Panc1 (cell line): ENCODE measurements around the gene FREM1. TPM values are rescaled to one million over a fixed set of nuclear protein-coding genes. Genes with fewer than 3 reads are reported as not detected.

Source experiments
- ATAC-seq: fragments of 200-7000 bp; cut with Tn5 transposase; 2 replicates; pipeline ENCODE4 v1.9.1; 2020; ENCODE audit warnings: mild to moderate bottlenecking, moderate library complexity
- BruUV-seq: library from RNA; stranded (reverse); fragments of 400-500 nt; replicated peaks from 2 replicates; lab custom pipeline; 2021; lab: Mats Ljungman, UMichigan
- CTCF ChIA-PET: fragments of 300-600 bp; sonication (Branson Sonifier 250); formaldehyde crosslinking; loops from one replicate; lab custom pipeline; 2022; ENCODE audit warnings: antibody characterized with exemption; lab: Charles Lee
- POLR2A ChIA-PET: fragments of 300-600 bp; sonication (Branson Sonifier 250); formaldehyde crosslinking; loops from one replicate; lab custom pipeline; 2022; ENCODE audit warnings: antibody characterized with exemption; lab: Charles Lee
- DNase-seq: peaks from one replicate; pipeline ENCODE4 v3.0.0-alpha.2; 2010; ENCODE audit warnings: low read depth, low spot score
- H3K27ac ChIP-seq: 2 replicates; pipeline ENCODE4 v1.5.1; 2011; ENCODE audit warnings: mild to moderate bottlenecking, low read length, inconsistent platforms
- H3K27me3 ChIP-seq: fragments of 200-500 bp; sonication (Bioruptor generic); 2 replicates; pipeline ENCODE4 v1.6.0; 2014; ENCODE audit warnings: low read length, inconsistent platforms; ENCODE audit not compliant: control insufficient read depth, insufficient read depth
- H3K36me3 ChIP-seq: fragments of 200-500 bp; sonication (Bioruptor generic); 2 replicates; pipeline ENCODE4 v1.5.1; 2014; ENCODE audit warnings: inconsistent platforms, mild to moderate bottlenecking, low read length, moderate library complexity; ENCODE audit not compliant: control insufficient read depth, insufficient read depth
- H3K4me1 ChIP-seq: 2 replicates; pipeline ENCODE4 v1.5.1; 2011; ENCODE audit warnings: inconsistent platforms, mild to moderate bottlenecking, low read length, moderate library complexity; ENCODE audit not compliant: control insufficient read depth, insufficient read depth
- H3K4me3 ChIP-seq, 2 experiments: 2 replicates each; pipeline ENCODE4 v1.5.1; 2011 to 2012; ENCODE audit warnings: low read depth in 2 of 2, low read length in 2 of 2, mild to moderate bottlenecking in 2 of 2, inconsistent platforms in 1 of 2, moderate library complexity in 1 of 2
- H3K9me3 ChIP-seq: fragments of 200-500 bp; sonication (Bioruptor generic); 2 replicates; pipeline ENCODE4 v1.5.1; 2014; ENCODE audit warnings: low read depth, mild to moderate bottlenecking, inconsistent platforms, low read length, moderate library complexity; ENCODE audit not compliant: control insufficient read depth, insufficient read depth
- POLR2AphosphoS5 ChIP-seq: IDR thresholded peaks from 2 replicates; pipeline ENCODE4 v1.6.1; 2012; ENCODE audit warnings: mild to moderate bottlenecking, low read depth, low read length, moderate library complexity
- REST ChIP-seq, 2 experiments: IDR thresholded peaks; 2 replicates each; pipeline ENCODE4 v1.6.1; 2011 to 2012; ENCODE audit warnings: low read depth in 2 of 2, control low read depth in 1 of 2, low read length in 1 of 2, mild to moderate bottlenecking in 1 of 2, moderate library complexity in 1 of 2; ENCODE audit not compliant: insufficient read depth in 1 of 2
- SIN3A ChIP-seq: IDR thresholded peaks from 2 replicates; pipeline ENCODE4 v1.6.1; 2012; ENCODE audit warnings: low read depth, mild to moderate bottlenecking, low read length, moderate library complexity, borderline replicate concordance; ENCODE audit not compliant: insufficient read depth
- TCF7L2 ChIP-seq: IDR thresholded peaks from 2 replicates; pipeline ENCODE4 v1.6.1; 2011; ENCODE audit warnings: mild to moderate bottlenecking, low read depth, low read length, inconsistent platforms
- in situ Hi-C: cut with HindIII; loops from 2 replicates; pipeline ENCODE4 v1.10.0; 2016; ENCODE audit warnings: low sequenced_read_pairs, low pct_unique_long_range_greater_than_20kb
- intact Hi-C: fragments of 100-400 bp; cut with micrococcal nuclease; formaldehyde crosslinking; loops from one replicate; pipeline ENCODE4 v1.10.0; 2022; ENCODE audit not compliant: unreplicated experiment
- total RNA-seq: library from RNA; stranded (reverse); gene quantifications from one replicate; pipeline ENCODE4 v1.2.1, GENCODE V29; 2021; ENCODE audit not compliant: unreplicated experiment
- TF ChIP-seq, protein P1 (sequence below): fragments of 450-650 bp; IDR thresholded peaks from 2 replicates; pipeline ENCODE4 v1.5.1; 2017; ENCODE audit warnings: mild to moderate bottlenecking

Gene FREM1
- total RNA-seq, 1 experiment from 2014 or later, result not detected

DNA sequence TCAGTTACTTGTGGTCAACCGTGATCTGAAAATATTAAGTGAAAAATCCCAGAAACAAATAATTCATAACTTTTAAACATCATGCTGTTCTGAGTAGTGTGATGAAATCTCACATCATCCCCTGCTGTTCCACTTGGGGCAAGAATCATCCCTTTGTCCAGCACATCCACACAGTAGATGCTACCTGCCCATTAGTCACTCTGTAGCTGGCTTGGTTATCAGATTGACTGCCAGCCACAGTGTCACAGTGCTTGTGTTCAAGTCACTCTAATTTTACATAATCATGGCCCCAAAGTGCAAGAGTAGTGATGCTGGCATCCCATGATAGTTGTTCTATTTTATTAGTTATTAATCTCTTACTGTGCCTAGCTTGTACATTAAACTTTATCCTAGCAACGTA, 148.6 kb downstream of the FREM1 start:
- in situ Hi-C loops (no loop called here), intact Hi-C loops (no loop called here)
- no TSS peak for BruUV-seq
- TF ChIP-seq, protein P1, sequence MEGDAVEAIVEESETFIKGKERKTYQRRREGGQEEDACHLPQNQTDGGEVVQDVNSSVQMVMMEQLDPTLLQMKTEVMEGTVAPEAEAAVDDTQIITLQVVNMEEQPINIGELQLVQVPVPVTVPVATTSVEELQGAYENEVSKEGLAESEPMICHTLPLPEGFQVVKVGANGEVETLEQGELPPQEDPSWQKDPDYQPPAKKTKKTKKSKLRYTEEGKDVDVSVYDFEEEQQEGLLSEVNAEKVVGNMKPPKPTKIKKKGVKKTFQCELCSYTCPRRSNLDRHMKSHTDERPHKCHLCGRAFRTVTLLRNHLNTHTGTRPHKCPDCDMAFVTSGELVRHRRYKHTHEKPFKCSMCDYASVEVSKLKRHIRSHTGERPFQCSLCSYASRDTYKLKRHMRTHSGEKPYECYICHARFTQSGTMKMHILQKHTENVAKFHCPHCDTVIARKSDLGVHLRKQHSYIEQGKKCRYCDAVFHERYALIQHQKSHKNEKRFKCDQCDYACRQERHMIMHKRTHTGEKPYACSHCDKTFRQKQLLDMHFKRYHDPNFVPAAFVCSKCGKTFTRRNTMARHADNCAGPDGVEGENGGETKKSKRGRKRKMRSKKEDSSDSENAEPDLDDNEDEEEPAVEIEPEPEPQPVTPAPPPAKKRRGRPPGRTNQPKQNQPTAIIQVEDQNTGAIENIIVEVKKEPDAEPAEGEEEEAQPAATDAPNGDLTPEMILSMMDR, result no peak
- no peak for TF ChIP-seq POLR2AphosphoS5
- TF ChIP-seq TCF7L2, result no peak
- no peak for TF ChIP-seq REST (IDR thresholded peaks at IDR 0.05; ENCODE audit: insufficient read depth in 1 of 2, low read depth in 2 of 2, low read length in 1 of 2)
- TF ChIP-seq SIN3A, result no peak
- ATAC-seq (no peak), DNase-seq (no peak)
- Histone ChIP-seq H3K4me1 (no peaks in the 10 kb centered on the region), H3K4me3 (no peak overlapping the region), H3K27me3 (no peaks in the 10 kb centered on the region), H3K27ac (no peak overlapping the region), H3K36me3 (no peaks in the 10 kb centered on the region), H3K9me3 (no peaks in the 10 kb centered on the region)
- POLR2A ChIA-PET, result no interaction called here
- CTCF ChIA-PET, result no interaction called here

DNA sequence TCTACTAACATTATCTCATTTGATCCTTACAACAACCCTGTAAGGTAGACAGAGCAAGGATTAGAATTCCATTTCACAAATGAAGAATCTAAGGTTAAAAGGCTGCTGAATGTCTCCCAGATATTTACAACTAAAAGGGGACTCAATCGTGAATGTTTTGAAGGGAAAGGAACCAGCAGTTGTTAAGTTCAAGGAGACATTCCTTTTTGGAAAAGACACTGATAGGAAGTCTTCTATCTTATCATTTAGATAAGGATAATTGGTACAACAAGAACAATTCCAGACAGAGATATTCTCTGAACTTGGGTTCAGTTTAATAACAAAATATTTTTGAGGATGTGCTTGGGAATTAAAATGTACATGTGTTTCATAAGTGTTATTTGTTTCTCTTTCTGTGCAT, 150.2 kb downstream of the FREM1 start:
- in situ Hi-C loops, result no loop called here
- CTCF ChIA-PET, result no interaction called here
- intact Hi-C loops, result no loop called here

More for the DNA sequence above, 150.2 kb downstream of the FREM1 start:
- Histone ChIP-seq H3K4me1 (no peaks in the 10 kb centered on the region), H3K36me3 (no peaks in the 10 kb centered on the region), H3K4me3 (no peak overlapping the region), H3K9me3 (no peaks in the 10 kb centered on the region), H3K27me3 (no peaks in the 10 kb centered on the region), H3K27ac (no peak overlapping the region)
- DNase-seq (no peak), ATAC-seq (no peak)
- TF ChIP-seq REST (IDR thresholded peaks at IDR 0.05; ENCODE audit: insufficient read depth in 1 of 2, low read depth in 2 of 2, low read length in 1 of 2) (no peak), TCF7L2 (no peak), SIN3A (no peak)
- TF ChIP-seq, protein P1, result no peak
- POLR2A ChIA-PET, result no interaction called here
- BruUV-seq, result no TSS peak
